ENCODE results near the gene IFNLR1. TPM values are rescaled to one million over a fixed set of nuclear protein-coding genes. Genes with fewer than 3 reads are reported as not detected.

Gene IFNLR1
- total RNA-seq, 1 experiment from 2014 or later, result 9.6 TPM

- Mint-ChIP-seq H3K36me3 (ENCODE audit: insufficient read depth in 1 of 3, low read depth in 3 of 3) (peaks cover 0 to 8% (median 2%) of the 10 kb centered on the region in 3 experiments; a peak in 1 of 7 replicates), H3K4me1 (peaks cover 18 to 21% of the 10 kb centered on the region in 2 experiments), H3K27ac (no peak overlapping the region), H3K9me3 (peaks cover 0 to 13% of the 10 kb centered on the region in 2 experiments; a peak in 2 of 5 replicates), H3K4me3 (no peak overlapping the region), H3K27me3 (ENCODE audit: low read depth) (peaks cover 2% of the 10 kb centered on the region)
- no peak overlapping the region for H3K18ac ChIP-seq (ENCODE audit: insufficient read length, low read depth, low read length)
- TF ChIP-seq CTCF (conservative IDR thresholded peaks at IDR 0.05), result no peak
- H3K14ac ChIP-seq (ENCODE audit: insufficient read depth, low read length), result no peak overlapping the region
- H2BK120ac ChIP-seq (ENCODE audit: low read depth, low read length, poor library complexity, severe bottlenecking), result no peak overlapping the region
- H2AK5ac ChIP-seq (ENCODE audit: insufficient read length, low read length), result no peak overlapping the region
- no peak overlapping the region for H3T11ph ChIP-seq (ENCODE audit: low read length)
- DNase-seq, result no peak
- no peak overlapping the region for H2BK12ac ChIP-seq (ENCODE audit: insufficient read length, low read depth, low read length)
- H4K5ac ChIP-seq (ENCODE audit: insufficient read length, low read depth, low read length), result no peak overlapping the region
- H3K79me1 ChIP-seq (ENCODE audit: insufficient read depth, low read depth, low read length, poor library complexity, severe bottlenecking), result no peaks in the 10 kb centered on the region
- no peaks in the 10 kb centered on the region for H3K9me3 ChIP-seq (ENCODE audit: control insufficient read depth, low read depth, low read length)
- no peaks in the 10 kb centered on the region for H3K27me3 ChIP-seq (ENCODE audit: insufficient read depth, low read length)
- H3K79me2 ChIP-seq (ENCODE audit: insufficient read depth, low read length), result no peaks in the 10 kb centered on the region
- H2AFZ ChIP-seq (ENCODE audit: low read length), result no peak overlapping the region
- no peak overlapping the region for H3K23ac ChIP-seq (ENCODE audit: insufficient read length, low read depth, low read length)
- H3K4me1 ChIP-seq (ENCODE audit: insufficient read depth, low read length), result no peaks in the 10 kb centered on the region
- no peak overlapping the region for H3K4me2 ChIP-seq (ENCODE audit: insufficient read depth, insufficient read length, low read length)
- H3K23me2 ChIP-seq (ENCODE audit: insufficient read length, low read depth, low read length, poor library complexity, severe bottlenecking), result no peaks in the 10 kb centered on the region
- WGBS (ENCODE audit: extremely low coverage, insufficient read length, low lambda C conversion rate), result no CpG with 5 or more reads among the region's 1 CpG
- H4K8ac ChIP-seq (replicated peaks; ENCODE audit: insufficient read length, low read depth, low read length), result no peak overlapping the region
- no peaks in the 10 kb centered on the region for H4K20me1 ChIP-seq (ENCODE audit: control insufficient read depth, insufficient read depth, insufficient read length)
- H4K91ac ChIP-seq (ENCODE audit: insufficient read length, low read depth, low read length), result no peak overlapping the region
- H2BK15ac ChIP-seq (ENCODE audit: low read depth, low read length), result no peak overlapping the region
- no peak overlapping the region for H2BK5ac ChIP-seq (ENCODE audit: insufficient read length, low read length)
- H3K56ac ChIP-seq (ENCODE audit: insufficient read length, low read depth, low read length), result no peak overlapping the region
- H3K9ac ChIP-seq (ENCODE audit: extremely low read depth, insufficient read length, low read length), result no peak overlapping the region
- H3K27ac ChIP-seq (ENCODE audit: insufficient read length, low read depth, low read length), result no peak overlapping the region
- no peak overlapping the region for H3K4ac ChIP-seq (ENCODE audit: low read depth, low read length)
- H2BK20ac ChIP-seq (ENCODE audit: low read depth, low read length, poor library complexity, severe bottlenecking), result no peak overlapping the region
These were observed 53.3 kb downstream of the IFNLR1 start for GRCh38 chr1:24133819-24134218.

Data from H9 (cell line).